IMR-90 (cell line): ENCODE data around the gene PAK6. TPM values are rescaled to one million over a fixed set of nuclear protein-coding genes. Genes with fewer than 3 reads are reported as not detected.

ENCODE experiments used
- ATAC-seq: fragments of 200-7000 bp; cut with Tn5 transposase; 2 replicates; pipeline ENCODE4 v1.9.1; 2020; ENCODE audit warnings: low read depth, mild to moderate bottlenecking, moderate library complexity
- BruUV-seq: library from RNA; stranded (reverse); fragments of 400-500 nt; replicated peaks from 2 replicates; lab custom pipeline; 2021; lab: Mats Ljungman, UMichigan
- CTCF ChIA-PET: fragments of 300-600 bp; formaldehyde crosslinking; extraction: SDS; loops from one replicate; lab custom pipeline; 2021; ENCODE audit warnings: antibody characterized with exemption; lab: Yijun Ruan, JAX
- POLR2A ChIA-PET: fragments of 300-600 bp; sonication (Branson Sonifier 250); formaldehyde crosslinking; loops from one replicate; lab custom pipeline; 2022; ENCODE audit warnings: antibody characterized with exemption; ENCODE audit not compliant: unreplicated experiment; lab: Charles Lee
- DNase-seq: peaks from one replicate; pipeline ENCODE4 v3.0.0; 2013
- H2AFZ ChIP-seq: replicated peaks from 2 replicates; pipeline ENCODE3; 2013; ENCODE audit warnings: low read length, mild to moderate bottlenecking; ENCODE audit not compliant: poor library complexity
- H2AK5ac ChIP-seq: 2 replicates; pipeline ENCODE4 v1.6.1; 2013; ENCODE audit warnings: low read depth, low read length, inconsistent platforms
- H2AK9ac ChIP-seq: replicated peaks from 2 replicates; pipeline ENCODE3; 2013; ENCODE audit warnings: mild to moderate bottlenecking, low read depth, low read length, moderate library complexity; ENCODE audit not compliant: poor library complexity
- H2BK120ac ChIP-seq: 2 replicates; pipeline ENCODE4 v1.6.1; 2013; ENCODE audit warnings: low read depth, low read length, inconsistent platforms
- H2BK15ac ChIP-seq: 3 replicates; pipeline ENCODE4 v1.6.1; 2013; ENCODE audit warnings: low read depth, low read length, inconsistent platforms
- H2BK20ac ChIP-seq: 2 replicates; pipeline ENCODE4 v1.6.1; 2013; ENCODE audit warnings: low read depth, mild to moderate bottlenecking, inconsistent platforms, low read length, moderate library complexity
- H2BK5ac ChIP-seq: 2 replicates; pipeline ENCODE4 v1.6.1; 2013; ENCODE audit warnings: mild to moderate bottlenecking, low read depth, low read length, inconsistent platforms; ENCODE audit not compliant: poor library complexity, severe bottlenecking
- H3K14ac ChIP-seq: replicated peaks from 2 replicates; pipeline ENCODE4 v1.6.1; 2013; ENCODE audit warnings: low read depth, low read length, inconsistent platforms
- H3K18ac ChIP-seq: 2 replicates; pipeline ENCODE4 v1.6.1; 2013; ENCODE audit warnings: low read depth, low read length, control low read depth
- H3K23ac ChIP-seq: 2 replicates; pipeline ENCODE4 v1.6.1; 2013; ENCODE audit warnings: low read depth, low read length, inconsistent platforms
- H3K27ac ChIP-seq: 2 replicates; pipeline ENCODE4 v1.5.1; 2013; ENCODE audit warnings: mild to moderate bottlenecking, control low read depth, low read length; ENCODE audit not compliant: insufficient read depth
- H3K27me3 ChIP-seq: 2 replicates; pipeline ENCODE4 v1.6.1; 2013; ENCODE audit warnings: low read length; ENCODE audit not compliant: control insufficient read depth, insufficient read depth
- H3K36me3 ChIP-seq: 2 replicates; pipeline ENCODE4 v1.6.1; 2013; ENCODE audit warnings: low read length, mixed read lengths; ENCODE audit not compliant: control insufficient read depth, insufficient read depth
- H3K4ac ChIP-seq: 2 replicates; pipeline ENCODE4 v1.6.1; 2013; ENCODE audit warnings: low read depth, low read length, inconsistent platforms
- H3K4me1 ChIP-seq: 2 replicates; pipeline ENCODE4 v1.6.1; 2013; ENCODE audit warnings: low read length, mixed read lengths; ENCODE audit not compliant: control insufficient read depth, insufficient read depth
- H3K4me2 ChIP-seq: 2 replicates; pipeline ENCODE4 v1.6.1; 2013; ENCODE audit warnings: low read depth, mild to moderate bottlenecking, control low read depth, low read length, moderate library complexity
- H3K4me3 ChIP-seq: 2 replicates; pipeline ENCODE4 v1.5.1; 2013; ENCODE audit warnings: low read depth, mild to moderate bottlenecking, control low read depth, low read length, moderate library complexity; ENCODE audit not compliant: insufficient read depth
- H3K56ac ChIP-seq: 2 replicates; pipeline ENCODE4 v1.6.1; 2013; ENCODE audit warnings: low read length, inconsistent platforms; ENCODE audit not compliant: insufficient read depth; ENCODE audit errors: extremely low read depth
- H3K79me1 ChIP-seq, 2 experiments: 2 replicates each; pipeline ENCODE4 v1.6.1; 2013; ENCODE audit warnings: low read length in 2 of 2, inconsistent platforms in 1 of 2, low read depth in 1 of 2
- H3K9ac ChIP-seq: 2 replicates; pipeline ENCODE4 v1.6.1; 2013; ENCODE audit warnings: low read depth, low read length, control low read depth
- H3K9me1 ChIP-seq: 2 replicates; pipeline ENCODE4 v1.6.1; 2013; ENCODE audit warnings: low read length, inconsistent platforms; ENCODE audit not compliant: insufficient read depth
- H3K9me3 ChIP-seq: 2 replicates; pipeline ENCODE4 v1.6.1; 2013; ENCODE audit warnings: low read length; ENCODE audit not compliant: control insufficient read depth, insufficient read depth
- H4K20me1 ChIP-seq: 2 replicates; pipeline ENCODE4 v1.6.1; 2013; ENCODE audit warnings: low read length, inconsistent platforms; ENCODE audit not compliant: insufficient read depth
- H4K5ac ChIP-seq: 2 replicates; pipeline ENCODE4 v1.6.1; 2013; ENCODE audit warnings: mild to moderate bottlenecking, low read depth, low read length, control low read depth
- H4K8ac ChIP-seq, 2 experiments: 2 replicates each; pipeline ENCODE4 v1.6.1; 2013; ENCODE audit warnings: low read depth in 2 of 2, low read length in 2 of 2, control low read depth in 1 of 2, inconsistent platforms in 1 of 2
- H4K91ac ChIP-seq: 2 replicates; pipeline ENCODE4 v1.6.1; 2013; ENCODE audit warnings: low read depth, low read length, inconsistent platforms; ENCODE audit not compliant: insufficient read depth
- BHLHE40 ChIP-seq: fragments of 150-350 bp; IDR thresholded peaks from 2 replicates; pipeline ENCODE4 v1.6.1; 2016; ENCODE audit warnings: mild to moderate bottlenecking, low read depth, low read length
- CEBPB ChIP-seq: IDR thresholded peaks from 2 replicates; pipeline ENCODE4 v1.6.1; 2012; ENCODE audit warnings: low read depth, low read length, improper control_type of control experiment
- CHD1 ChIP-seq: IDR thresholded peaks from 2 replicates; pipeline ENCODE4 v1.6.1; 2012; ENCODE audit warnings: low read depth, low read length, improper control_type of control experiment
- MAZ ChIP-seq: IDR thresholded peaks from 2 replicates; pipeline ENCODE4 v1.6.1; 2012; ENCODE audit warnings: low read depth, mild to moderate bottlenecking, low read length, improper control_type of control experiment, moderate library complexity, borderline replicate concordance
- MXI1 ChIP-seq: IDR thresholded peaks from 2 replicates; pipeline ENCODE4 v1.6.1; 2012; ENCODE audit warnings: low read depth, mild to moderate bottlenecking, low read length, moderate library complexity, borderline replicate concordance
- NFE2L2 ChIP-seq: fragments of 150-350 bp; IDR thresholded peaks from 2 replicates; pipeline ENCODE4 v1.6.1; 2016; ENCODE audit warnings: low read depth, mild to moderate bottlenecking, low read length
- POLR2A ChIP-seq: IDR thresholded peaks from 2 replicates; pipeline ENCODE4 v1.6.1; 2012; ENCODE audit warnings: mild to moderate bottlenecking, low read depth, low read length
- RCOR1 ChIP-seq: IDR thresholded peaks from 2 replicates; pipeline ENCODE4 v1.6.1; 2012; ENCODE audit warnings: mild to moderate bottlenecking, low read length, improper control_type of control experiment; ENCODE audit not compliant: insufficient replicate concordance
- RFX5 ChIP-seq: IDR thresholded peaks from 2 replicates; pipeline ENCODE4 v1.8.0; 2012; ENCODE audit warnings: low read depth, mild to moderate bottlenecking, low read length, moderate library complexity
- WGBS, 2 experiments: methylation state at CpG; one replicate each; pipeline versions ENCODE4 v1.1.5 to v1.1.7; 2013; ENCODE audit warnings: missing lambda C conversion rate in 2 of 2; ENCODE audit not compliant: insufficient read length in 1 of 2; ENCODE audit errors: extremely low coverage in 2 of 2; 5-methylcytosine and 5-hydroxymethylcytosine counted together
- dilution Hi-C: fragments of 300-500 bp; cut with HindIII; formaldehyde crosslinking; loops from one replicate; pipeline ENCODE4 v1.14.3; 2018; ENCODE audit warnings: low sequenced_read_pairs; ENCODE audit not compliant: unreplicated experiment
- in situ Hi-C: fragments of 300-500 bp; cut with MboI; formaldehyde crosslinking; loops from 3 replicates; pipeline ENCODE4 v1.14.3; 2019; ENCODE audit warnings: low sequenced_read_pairs, inconsistent platforms, mixed read lengths
- intact Hi-C: fragments of 100-400 bp; cut with micrococcal nuclease; formaldehyde crosslinking; loops from 2 replicates; pipeline ENCODE4 v1.10.0; 2022
- polyA plus RNA-seq, 3 experiments: library from polyadenylated mRNA; depleted of rRNA; stranded (reverse); fragments of >200 nt; gene quantifications; 2 replicates each; pipeline ENCODE4 v1.2.3, GENCODE V29; 2012; ENCODE audit warnings: low replicate concordance in 1 of 3
- total RNA-seq: library from RNA; depleted of rRNA; stranded (reverse); fragments of >200 nt; gene quantifications from 2 replicates; pipeline ENCODE4 v1.2.3, GENCODE V29; 2012

The PAK6 gene
- total and polyA plus RNA-seq, 2 of the 4 experiments (the other 2 are of a cell fraction): 0.21 TPM; not detected in 1

GRCh38 chr15:40252141-40252437, 13.2 kb downstream of the PAK6 start:
- H4K8ac ChIP-seq: no peak overlapping the region
- in situ Hi-C loops (no loop called here), dilution Hi-C loops (no loop called here), intact Hi-C loops (no loop called here)
- ChIA-PET CTCF (no interaction called here), POLR2A (no interaction called here)
- no peak overlapping the region for H3K56ac ChIP-seq
- no peak overlapping the region for H3K9ac ChIP-seq
- H3K4ac ChIP-seq: no peak overlapping the region
- H4K5ac ChIP-seq: no peak overlapping the region
- H3K4me1 ChIP-seq: peaks cover 2% of the 10 kb centered on the region; the same call in 1 of the 2 replicates
- ATAC-seq: no peak
- WGBS, 2 experiments: 38% methylated on average over 25 of the region's 27 CpGs; no CpG with 5 or more reads in 1 of the 2 experiments
- no peak overlapping the region for H3K23ac ChIP-seq
- H4K91ac ChIP-seq: no peak overlapping the region
- no peak overlapping the region for H3K18ac ChIP-seq
- no peak overlapping the region for H2AFZ ChIP-seq
- DNase-seq: no peak
- H2BK120ac ChIP-seq: no peak overlapping the region
- H2AK5ac ChIP-seq: no peak overlapping the region
- H2BK5ac ChIP-seq: no peak overlapping the region
- H2AK9ac ChIP-seq: no peak overlapping the region
- H3K9me3 ChIP-seq: no peaks in the 10 kb centered on the region
- no peak overlapping the region for H2BK20ac ChIP-seq
- no peak overlapping the region for H3K14ac ChIP-seq
- no peak overlapping the region for H3K4me2 ChIP-seq
- TF ChIP-seq NFE2L2: no peak
- TF ChIP-seq RCOR1: no peak
- TF ChIP-seq RFX5: no peak
- no peak for TF ChIP-seq CHD1
- no peak for TF ChIP-seq BHLHE40
- no peak for TF ChIP-seq POLR2A
- TF ChIP-seq MAZ: no peak
- TF ChIP-seq MXI1: no peak
- no peak for TF ChIP-seq CEBPB
- no peaks in the 10 kb centered on the region for H3K36me3 ChIP-seq
- no TSS peak for BruUV-seq
- peaks cover 56% of the 10 kb centered on the region for H3K27me3 ChIP-seq
- H2BK15ac ChIP-seq: no peak overlapping the region
- H3K79me1 ChIP-seq: no peaks in the 10 kb centered on the region
- H3K9me1 ChIP-seq: no peaks in the 10 kb centered on the region; the same call in 1 of the 2 replicates
- no peak overlapping the region for H3K4me3 ChIP-seq
- H3K27ac ChIP-seq: no peak overlapping the region
- no peaks in the 10 kb centered on the region for H4K20me1 ChIP-seq
